Sigmoid colon (tissue), 7 donors: ENCODE measurements around the gene MAD2L1BP. TPM values are rescaled to one million over a fixed set of nuclear protein-coding genes. Genes with fewer than 3 reads are reported as not detected.

Experiments used
- DNase-seq: peaks from one replicate; pipeline ENCODE4 v3.0.0-alpha.2; 2019
- H3K27ac ChIP-seq, 4 donors: fragments of 200-600 bp; sonication (generic); one replicate each; pipeline ENCODE4 v1.5.1; 2016 to 2019; ENCODE audit warnings: mild to moderate bottlenecking in 1 of 4
- H3K27me3 ChIP-seq, 3 donors: fragments of 200-600 bp; sonication (generic); one replicate each; pipeline ENCODE4 v1.5.1; 2019; ENCODE audit warnings: mild to moderate bottlenecking in 1 of 3
- H3K36me3 ChIP-seq, 4 donors: fragments of 200-600 bp; sonication (generic); one replicate each; pipeline ENCODE4 v1.5.1; 2016 to 2019
- H3K4me1 ChIP-seq, 4 donors: fragments of 200-600 bp; sonication (generic); one replicate each; pipeline ENCODE4 v1.5.1; 2017 to 2019
- H3K4me3 ChIP-seq, 4 donors: fragments of 200-600 bp; sonication (generic); one replicate each; pipeline ENCODE4 v1.5.1; 2017 to 2019; ENCODE audit warnings: mild to moderate bottlenecking in 2 of 4, moderate library complexity in 1 of 4
- H3K9me3 ChIP-seq, 4 donors: fragments of 200-600 bp in 3 of 4; sonication (generic) in 3 of 4; one replicate each; pipeline versions ENCODE4 v1.5.1 to v1.6.1; 2013 to 2019
- CTCF ChIP-seq, 4 experiments: fragments of 450-650 bp in 3 of 4; fragments of 200-600 bp in 1 of 4; IDR thresholded peaks; one replicate each; pipeline ENCODE4 v1.5.1; 2016 to 2019; ENCODE audit warnings: antibody characterized with exemption in 4 of 4, mild to moderate bottlenecking in 3 of 4, moderate library complexity in 2 of 4
- EP300 ChIP-seq, 4 donors: sonication (generic); formaldehyde crosslinking; IDR thresholded peaks; one replicate each; pipeline ENCODE4 v1.6.1; 2017; ENCODE audit warnings: antibody characterized with exemption in 4 of 4
- POLR2A ChIP-seq, 2 donors: fragments of 450-650 bp; IDR thresholded peaks; one replicate each; pipeline ENCODE4 v1.6.1; 2016; ENCODE audit warnings: antibody characterized with exemption in 2 of 2, mild to moderate bottlenecking in 2 of 2, moderate library complexity in 2 of 2
- POLR2AphosphoS5 ChIP-seq, 4 donors: sonication (generic); formaldehyde crosslinking; IDR thresholded peaks; one replicate each; pipeline ENCODE4 v1.6.1; 2017; ENCODE audit warnings: antibody characterized with exemption in 4 of 4
- WGBS, 2 donors: extraction: QIAGEN DNeasy Blood & Tissue Kit; methylation state at CpG; one replicate each; pipeline ENCODE4 v1.1.7; 2013; 5-methylcytosine and 5-hydroxymethylcytosine counted together
- intact Hi-C: fragments of 100-400 bp; cut with DNase I; formaldehyde crosslinking; loops from one replicate; pipeline ENCODE4 v1.15.1; 2023
- polyA plus RNA-seq, 3 donors: library from polyadenylated mRNA; stranded (reverse); fragments of 200-250 nt; gene quantifications; one replicate each; pipeline ENCODE4 v1.2.3, GENCODE V29; 2013
- total RNA-seq, 4 donors: library from RNA; depleted of rRNA; stranded (reverse); fragments of >200 nt; gene quantifications; one replicate each; pipeline ENCODE4 v1.1.0, GENCODE V29; 2016
- donor health status: healthy with polysubstance abuse.
- donor health status: Bipolar disorder and iron deficiency.
- donor health status: healthy.

Gene MAD2L1BP
- total and polyA plus RNA-seq, 7 donors: 13.0 to 68.7 (median 32.3) TPM

DNA sequence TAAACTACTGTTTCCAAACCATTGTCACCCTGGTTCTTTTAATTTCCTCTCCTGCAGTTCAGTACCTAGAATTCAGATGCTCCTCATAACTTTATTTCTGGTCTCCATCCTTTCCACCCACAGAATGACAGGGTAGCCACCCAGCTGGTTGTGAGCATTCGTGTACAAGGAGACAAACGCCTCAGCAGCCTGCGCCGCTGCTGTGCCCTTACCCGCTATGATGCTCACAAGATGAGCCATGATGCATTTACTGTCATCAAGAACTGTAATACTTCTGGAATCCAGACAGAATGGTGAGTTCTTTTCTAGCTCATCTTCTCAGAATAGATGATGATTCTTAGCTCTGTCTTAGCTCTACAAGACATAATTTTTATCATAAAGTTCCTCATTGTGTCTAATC lies 25.2 kb upstream of the MAD2L1BP start:
- peaks cover 13 to 57% (median 18%) of the 10 kb centered on the region in 4 donors for H3K36me3 ChIP-seq
- TF ChIP-seq EP300 (IDR thresholded peaks at IDR 0.05): no peak
- TF ChIP-seq POLR2AphosphoS5 (IDR thresholded peaks at IDR 0.05): no peak
- TF ChIP-seq POLR2A (IDR thresholded peaks at IDR 0.05): no peak
- TF ChIP-seq CTCF (IDR thresholded peaks at IDR 0.05): no peak
- H3K4me3 ChIP-seq: no peak overlapping the region
- no peaks in the 10 kb centered on the region for H3K27me3 ChIP-seq
- no peak for DNase-seq
- intact Hi-C loops: no loop called here
- 97 to 98% methylated on average over 5 of the region's 5 CpGs for WGBS, 2 donors
- no peaks in the 10 kb centered on the region for H3K9me3 ChIP-seq
- H3K4me1 ChIP-seq: no peaks in the 10 kb centered on the region
- H3K27ac ChIP-seq: no peak overlapping the region

GRCh38 chr6:43613721-43614395 lies 21.8 kb upstream of the MAD2L1BP start:
- Histone ChIP-seq H3K36me3 (peaks cover 13 to 44% (median 16%) of the 10 kb centered on the region in 4 donors), H3K9me3 (no peaks in the 10 kb centered on the region)
- intact Hi-C loops: no loop called here

GRCh38 chr6:43614396-43614730 lies 21.3 kb upstream of the MAD2L1BP start:
- H3K9me3 ChIP-seq: no peaks in the 10 kb centered on the region
- no peak overlapping the region for H3K27ac ChIP-seq
- WGBS, 2 donors: 85 to 89% methylated on average over 3 of the region's 3 CpGs
- no peaks in the 10 kb centered on the region for H3K27me3 ChIP-seq
- TF ChIP-seq POLR2AphosphoS5 (IDR thresholded peaks at IDR 0.05): no peak
- no peak for TF ChIP-seq POLR2A (IDR thresholded peaks at IDR 0.05)
- TF ChIP-seq CTCF (IDR thresholded peaks at IDR 0.05): no peak
- TF ChIP-seq EP300 (IDR thresholded peaks at IDR 0.05): no peak
- no peak for DNase-seq
- peaks cover 13 to 45% (median 17%) of the 10 kb centered on the region in 4 donors for H3K36me3 ChIP-seq
- H3K4me1 ChIP-seq: no peaks in the 10 kb centered on the region
- intact Hi-C loops: no loop called here
- H3K4me3 ChIP-seq: no peak overlapping the region

More at GRCh38 chr6:43613721-43614395, 21.8 kb upstream of the MAD2L1BP start:
- Histone ChIP-seq H3K4me3 (no peak overlapping the region), H3K27ac (no peak overlapping the region), H3K4me1 (no peaks in the 10 kb centered on the region), H3K27me3 (no peaks in the 10 kb centered on the region)
- DNase-seq: no peak
- TF ChIP-seq CTCF (IDR thresholded peaks at IDR 0.05) (no peak), EP300 (IDR thresholded peaks at IDR 0.05) (no peak), POLR2A (IDR thresholded peaks at IDR 0.05) (no peak), POLR2AphosphoS5 (IDR thresholded peaks at IDR 0.05) (no peak)
- 96% methylated on average over 6 of the region's 6 CpGs for WGBS, 2 donors

DNA sequence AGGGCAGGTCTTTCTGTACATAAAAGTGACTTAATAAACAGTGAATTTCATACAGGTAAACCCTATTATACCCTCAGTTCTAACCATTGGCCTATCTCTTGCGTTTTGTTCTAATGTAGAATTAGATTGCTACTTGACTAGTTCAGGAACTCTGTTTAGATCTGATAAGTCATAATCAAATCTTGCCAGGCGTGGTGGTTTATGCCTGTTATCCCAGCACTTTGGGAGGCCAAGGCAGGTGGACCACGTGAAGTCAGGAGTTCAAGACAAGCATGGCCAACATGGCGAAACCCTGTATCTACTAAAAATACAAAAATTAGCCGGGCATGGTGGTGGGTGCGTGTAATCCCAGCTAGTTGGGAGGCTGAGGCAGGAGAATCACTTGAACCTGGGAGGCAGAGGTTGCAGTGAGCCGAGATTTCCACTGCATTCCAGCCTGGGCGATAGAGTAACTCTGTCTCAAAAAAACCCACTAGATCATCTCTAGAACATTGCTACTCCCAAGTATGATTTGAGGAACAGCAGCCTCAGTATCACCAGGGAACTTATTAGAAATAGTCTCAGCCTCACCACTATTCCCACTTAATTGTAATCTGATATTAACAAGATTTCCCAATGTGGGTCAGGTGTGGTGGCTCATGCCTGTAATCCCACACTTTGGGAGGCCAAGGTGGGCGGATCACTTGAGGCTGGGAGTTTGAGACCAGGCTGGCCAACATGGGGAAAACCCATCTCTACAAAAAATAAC lies 18.7 kb upstream of the MAD2L1BP start:
- TF ChIP-seq POLR2A (IDR thresholded peaks at IDR 0.05) (no peak), CTCF (IDR thresholded peaks at IDR 0.05) (no peak), EP300 (IDR thresholded peaks at IDR 0.05) (no peak), POLR2AphosphoS5 (IDR thresholded peaks at IDR 0.05) (no peak)
- no peak for DNase-seq
- Histone ChIP-seq H3K27ac (no peak overlapping the region), H3K9me3 (no peaks in the 10 kb centered on the region), H3K36me3 (peaks cover 23 to 52% (median 30%) of the 10 kb centered on the region in 4 donors), H3K4me1 (no peaks in the 10 kb centered on the region), H3K27me3 (no peaks in the 10 kb centered on the region), H3K4me3 (no peak overlapping the region)
- 94 to 96% methylated on average over 9 of the region's 9 CpGs for WGBS, 2 donors
- intact Hi-C loops: no loop called here
